Activated effector memory CD4-positive, alpha-beta T cell treated with anti-CD3 and anti-CD28 coated beads, Interleukin-2, amount 50 U/mL, for 16 hours (primary cell): ENCODE data around the gene HADH.
"Not testable (repeated sequence)": the region's sequence is repeated elsewhere in the genome, so short reads cannot be mapped to it uniquely, and the experiment has no call there.

ENCODE experiments used
- DNase-seq: peaks from one replicate; pipeline ENCODE4 v3.0.0-alpha.2; 2020

Gene HADH

GRCh38 chr4:107989537-107990386 lies at the start of gene HADH:
TSS of gene HADH (plus strand) at chr4:107989889. CDS start at chr4:107989933, 44 bp downstream.
- DNase-seq, result peak; percentile 98

GRCh38 chr4:107945809-107946208 lies 43.9 kb upstream of the HADH start:
- DNase-seq, result no peak

- no peak for DNase-seq
Observed at GRCh38 chr4:107950746-107951540, 38.7 kb upstream of the HADH start.

- DNase-seq, result no peak
Observed at GRCh38 chr4:107951551-107951950, 38.1 kb upstream of the HADH start.

GRCh38 chr4:107956011-107956410 lies 33.7 kb upstream of the HADH start:
- no peak for DNase-seq

- no peak for DNase-seq
Observed at GRCh38 chr4:107966903-107967302, 22.8 kb upstream of the HADH start.

GRCh38 chr4:107967519-107967918 lies 22.2 kb upstream of the HADH start:
- DNase-seq, result not testable (repeated sequence)

- not testable (repeated sequence) for DNase-seq
Observed at GRCh38 chr4:107967921-107968320, 21.8 kb upstream of the HADH start.

GRCh38 chr4:107970063-107970798 lies 19.5 kb upstream of the HADH start:
- no peak for DNase-seq

GRCh38 chr4:107972605-107973004 lies 17.1 kb upstream of the HADH start:
- no peak for DNase-seq

GRCh38 chr4:107974523-107974922 lies 15.2 kb upstream of the HADH start:
- no peak for DNase-seq

GRCh38 chr4:107977482-107977881 lies 12.2 kb upstream of the HADH start:
- no peak for DNase-seq

GRCh38 chr4:107977966-107978705 lies 11.6 kb upstream of the HADH start:
- no peak for DNase-seq

- no peak for DNase-seq
Observed at GRCh38 chr4:107978716-107979451, 10.8 kb upstream of the HADH start.

- DNase-seq, result no peak
Observed at GRCh38 chr4:107987916-107988762, 1.6 kb upstream of the HADH start.

- no peak for DNase-seq
Observed at GRCh38 chr4:107988763-107989035, 990 bp upstream of the HADH start.

GRCh38 chr4:107989162-107989536 lies 540 bp upstream of the HADH start:
- no peak for DNase-seq

GRCh38 chr4:107991945-107992630 lies 2.4 kb downstream of the HADH start:
- DNase-seq, result no peak

- DNase-seq, result no peak
Observed at GRCh38 chr4:107993969-107994368, 4.3 kb downstream of the HADH start.

GRCh38 chr4:107994894-107995293 lies 5.2 kb downstream of the HADH start:
- no peak for DNase-seq
